ENCODE data around the gene DEDD.

GRCh38 chr1:161138431-161138830, 6.0 kb upstream of the DEDD start:
- TF ChIP-seq PHB2 (IDR thresholded peaks at IDR 0.05; ENCODE audit: partially characterized antibody) = no peak
- no peak for TF ChIP-seq ATF2 (CRISPR knock-in tag; IDR thresholded peaks at IDR 0.05)
- TF ChIP-seq ATF3 (CRISPR knock-in tag; IDR thresholded peaks at IDR 0.05) = no peak
- TF ChIP-seq CTCF (CRISPR knock-in tag; IDR thresholded peaks at IDR 0.05) = no peak
- TF ChIP-seq ZBTB10 (CRISPR knock-in tag; IDR thresholded peaks at IDR 0.05; ENCODE audit: borderline replicate concordance) = no peak

Data from HepG2 (cell line).